Heart left ventricle (tissue), 13 donors: Measurements from ENCODE around the gene DMBT1.

Experiments
- POLR2A ChIP-seq, 2 donors: fragments of 450-650 bp; IDR thresholded peaks; one replicate each; pipeline ENCODE4 v1.6.1; 2017; ENCODE audit warnings: antibody characterized with exemption in 2 of 2, mild to moderate bottlenecking in 2 of 2, moderate library complexity in 2 of 2
- TF ChIP-seq, protein P1 (sequence below), 12 donors: fragments of 200-600 bp; sonication (generic) in 4 of 12; IDR thresholded peaks; one replicate each; pipeline versions ENCODE4 v1.5.0 to v1.8.0; 2018 to 2022; ENCODE audit warnings: antibody characterized with exemption in 12 of 12, mild to moderate bottlenecking in 5 of 12
- donor health status: ischemic (EF 13 %, LVEDD 7.1; RV severe dilation, severe dysfunction).
- donor health status: DM: no; HTN: yes; CAD: no.
- donor health status: DM: no; HTN: no; CAD: no.
- donor health status: ischemic (EF 25% LVEDD 6.9; RV normal size, moderate dysfunction).
- donor health status: ischemic (EF 25% LVEDD 5.7; RV mildly dilated, moderate dysfunction).
- donor health status: ischemic (EF 35%, LVEDD 5.7; RV mildly dilated, moderate dysfunction).
- donor health status: nonischemic (EF 11% LVEDD 7.7; RV severe dilation, severe dysfunction).
- donor health status: DM: yes; HTN: yes; CAD: no.
- donor health status: PGD.
- donor health status: ischemic (EF 29% LVEDD 5.4; RV normal size, mild dysfunction).
- donor health status: nonischemic (EF 23%, LVEDD 6.1; RV moderate dilation, normal function).

DNA sequence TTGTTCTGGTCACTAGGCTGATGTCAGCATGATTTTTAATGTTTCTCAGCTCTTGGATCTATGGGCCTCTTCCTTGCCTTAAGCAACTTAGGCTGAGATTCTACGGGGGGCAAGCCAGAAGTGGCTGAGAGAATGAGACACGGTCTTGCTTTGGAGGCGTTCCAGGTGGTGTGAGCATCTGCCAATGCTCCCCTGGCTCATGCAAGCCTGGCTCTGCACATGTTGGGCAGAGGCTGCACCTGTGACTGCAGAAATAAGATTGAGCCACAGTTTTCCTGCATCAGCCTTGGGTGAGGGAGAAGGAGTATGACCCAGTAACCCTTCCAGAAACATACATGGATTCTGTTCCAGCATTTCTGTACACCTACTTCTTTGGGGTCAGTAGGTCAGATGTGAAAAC, 97.2 kb downstream of the DMBT1 start:
- TF ChIP-seq, protein P1, sequence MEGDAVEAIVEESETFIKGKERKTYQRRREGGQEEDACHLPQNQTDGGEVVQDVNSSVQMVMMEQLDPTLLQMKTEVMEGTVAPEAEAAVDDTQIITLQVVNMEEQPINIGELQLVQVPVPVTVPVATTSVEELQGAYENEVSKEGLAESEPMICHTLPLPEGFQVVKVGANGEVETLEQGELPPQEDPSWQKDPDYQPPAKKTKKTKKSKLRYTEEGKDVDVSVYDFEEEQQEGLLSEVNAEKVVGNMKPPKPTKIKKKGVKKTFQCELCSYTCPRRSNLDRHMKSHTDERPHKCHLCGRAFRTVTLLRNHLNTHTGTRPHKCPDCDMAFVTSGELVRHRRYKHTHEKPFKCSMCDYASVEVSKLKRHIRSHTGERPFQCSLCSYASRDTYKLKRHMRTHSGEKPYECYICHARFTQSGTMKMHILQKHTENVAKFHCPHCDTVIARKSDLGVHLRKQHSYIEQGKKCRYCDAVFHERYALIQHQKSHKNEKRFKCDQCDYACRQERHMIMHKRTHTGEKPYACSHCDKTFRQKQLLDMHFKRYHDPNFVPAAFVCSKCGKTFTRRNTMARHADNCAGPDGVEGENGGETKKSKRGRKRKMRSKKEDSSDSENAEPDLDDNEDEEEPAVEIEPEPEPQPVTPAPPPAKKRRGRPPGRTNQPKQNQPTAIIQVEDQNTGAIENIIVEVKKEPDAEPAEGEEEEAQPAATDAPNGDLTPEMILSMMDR (IDR thresholded peaks at IDR 0.05), result no peak
- TF ChIP-seq POLR2A (IDR thresholded peaks at IDR 0.05), result no peak
